Effector CD4-positive, alpha-beta T cell (primary cell): Measurements from ENCODE around the gene TBC1D22A.

Source experiments
- DNase-seq: peaks from one replicate; pipeline ENCODE4 v3.0.0-alpha.2; 2020

Gene TBC1D22A

GRCh38 chr22:47019012-47019790 lies 256.8 kb downstream of the TBC1D22A start:
- DNase-seq, result no peak

GRCh38 chr22:47020166-47020565 lies 257.7 kb downstream of the TBC1D22A start:
- DNase-seq, result no peak

- no peak for DNase-seq
Observed at GRCh38 chr22:47021371-47022074, 259.1 kb downstream of the TBC1D22A start.

GRCh38 chr22:47022075-47022473 lies 259.6 kb downstream of the TBC1D22A start:
- DNase-seq, result no peak

GRCh38 chr22:47022475-47022874 lies 260.0 kb downstream of the TBC1D22A start:
- no peak for DNase-seq

GRCh38 chr22:47023871-47024270 lies 261.4 kb downstream of the TBC1D22A start:
- DNase-seq, result no peak

GRCh38 chr22:47027766-47028165 lies 265.3 kb downstream of the TBC1D22A start:
- no peak for DNase-seq

GRCh38 chr22:47029244-47030074 lies 267.0 kb downstream of the TBC1D22A start:
- DNase-seq, result no peak

GRCh38 chr22:47030143-47030661 lies 267.8 kb downstream of the TBC1D22A start:
- no peak for DNase-seq

GRCh38 chr22:47030881-47031627 lies 268.6 kb downstream of the TBC1D22A start:
- DNase-seq, result no peak

GRCh38 chr22:47031628-47031915 lies 269.1 kb downstream of the TBC1D22A start:
- no peak for DNase-seq

- DNase-seq, result no peak
Observed at GRCh38 chr22:47032091-47032943, 269.9 kb downstream of the TBC1D22A start.

- no peak for DNase-seq
Observed at GRCh38 chr22:47032956-47033647, 270.7 kb downstream of the TBC1D22A start.

GRCh38 chr22:47033648-47034000 lies 271.2 kb downstream of the TBC1D22A start:
- DNase-seq, result no peak

GRCh38 chr22:47034076-47034808 lies 271.8 kb downstream of the TBC1D22A start:
- DNase-seq, result no peak

GRCh38 chr22:47034905-47035419 lies 272.5 kb downstream of the TBC1D22A start:
- DNase-seq, result no peak

GRCh38 chr22:47035425-47035881 lies 273.0 kb downstream of the TBC1D22A start:
- no peak for DNase-seq

GRCh38 chr22:47036352-47036751 lies 273.9 kb downstream of the TBC1D22A start:
- no peak for DNase-seq

- no peak for DNase-seq
Observed at GRCh38 chr22:47036936-47037485, 274.6 kb downstream of the TBC1D22A start.
